Transverse colon (tissue), 4 donors: ENCODE measurements around the gene BRD8.

ENCODE experiments used
- EP300 ChIP-seq: sonication (generic); formaldehyde crosslinking; IDR thresholded peaks from one replicate; pipeline ENCODE4 v1.6.1; 2017; ENCODE audit warnings: antibody characterized with exemption, low read depth
- POLR2A ChIP-seq: fragments of 450-650 bp; IDR thresholded peaks from one replicate; pipeline ENCODE4 v1.6.1; 2016; ENCODE audit warnings: antibody characterized with exemption, mild to moderate bottlenecking, moderate library complexity
- POLR2AphosphoS5 ChIP-seq, 3 donors: sonication (generic); formaldehyde crosslinking; IDR thresholded peaks; one replicate each; pipeline ENCODE4 v1.6.1; 2016; ENCODE audit warnings: antibody characterized with exemption in 3 of 3
- TF ChIP-seq, protein P1 (sequence below), 5 experiments: fragments of 200-600 bp in 3 of 5; fragments of 450-650 bp in 2 of 5; sonication (generic) in 3 of 5; IDR thresholded peaks; 1 replicate in 2 of 5; 2 replicates in 3 of 5; pipeline ENCODE4 v1.5.1; 2016 to 2017; ENCODE audit warnings: antibody characterized with exemption in 5 of 5, inconsistent platforms in 3 of 5, mild to moderate bottlenecking in 2 of 5, moderate library complexity in 1 of 5

DNA sequence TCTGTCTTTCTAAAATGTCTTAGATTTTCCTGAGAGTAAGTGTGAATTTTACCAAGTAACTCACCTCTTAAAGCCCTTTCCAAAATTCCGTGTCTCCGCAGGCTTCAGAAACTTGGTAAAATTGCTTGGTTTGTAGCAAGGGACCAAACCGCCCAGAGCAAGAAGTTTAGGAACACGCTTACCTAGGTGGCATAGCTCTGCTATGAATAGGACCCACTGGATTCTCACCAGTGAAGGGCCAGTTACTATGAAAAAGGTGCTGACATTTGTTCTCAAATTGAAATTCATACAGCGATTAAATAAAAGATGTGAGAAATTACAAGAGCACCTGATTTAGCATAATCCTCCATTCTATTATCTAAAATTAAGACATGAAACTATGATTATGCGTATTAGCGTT, 45.9 kb downstream of the BRD8 start:
- TF ChIP-seq, protein P1, sequence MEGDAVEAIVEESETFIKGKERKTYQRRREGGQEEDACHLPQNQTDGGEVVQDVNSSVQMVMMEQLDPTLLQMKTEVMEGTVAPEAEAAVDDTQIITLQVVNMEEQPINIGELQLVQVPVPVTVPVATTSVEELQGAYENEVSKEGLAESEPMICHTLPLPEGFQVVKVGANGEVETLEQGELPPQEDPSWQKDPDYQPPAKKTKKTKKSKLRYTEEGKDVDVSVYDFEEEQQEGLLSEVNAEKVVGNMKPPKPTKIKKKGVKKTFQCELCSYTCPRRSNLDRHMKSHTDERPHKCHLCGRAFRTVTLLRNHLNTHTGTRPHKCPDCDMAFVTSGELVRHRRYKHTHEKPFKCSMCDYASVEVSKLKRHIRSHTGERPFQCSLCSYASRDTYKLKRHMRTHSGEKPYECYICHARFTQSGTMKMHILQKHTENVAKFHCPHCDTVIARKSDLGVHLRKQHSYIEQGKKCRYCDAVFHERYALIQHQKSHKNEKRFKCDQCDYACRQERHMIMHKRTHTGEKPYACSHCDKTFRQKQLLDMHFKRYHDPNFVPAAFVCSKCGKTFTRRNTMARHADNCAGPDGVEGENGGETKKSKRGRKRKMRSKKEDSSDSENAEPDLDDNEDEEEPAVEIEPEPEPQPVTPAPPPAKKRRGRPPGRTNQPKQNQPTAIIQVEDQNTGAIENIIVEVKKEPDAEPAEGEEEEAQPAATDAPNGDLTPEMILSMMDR (IDR thresholded peaks at IDR 0.05) = no peak
- TF ChIP-seq EP300 = no peak
- no peak for TF ChIP-seq POLR2A
- no peak for TF ChIP-seq POLR2AphosphoS5 (IDR thresholded peaks at IDR 0.05)
